ENCODE results near the gene SNAPC2.

The SNAPC2 gene

DNA sequence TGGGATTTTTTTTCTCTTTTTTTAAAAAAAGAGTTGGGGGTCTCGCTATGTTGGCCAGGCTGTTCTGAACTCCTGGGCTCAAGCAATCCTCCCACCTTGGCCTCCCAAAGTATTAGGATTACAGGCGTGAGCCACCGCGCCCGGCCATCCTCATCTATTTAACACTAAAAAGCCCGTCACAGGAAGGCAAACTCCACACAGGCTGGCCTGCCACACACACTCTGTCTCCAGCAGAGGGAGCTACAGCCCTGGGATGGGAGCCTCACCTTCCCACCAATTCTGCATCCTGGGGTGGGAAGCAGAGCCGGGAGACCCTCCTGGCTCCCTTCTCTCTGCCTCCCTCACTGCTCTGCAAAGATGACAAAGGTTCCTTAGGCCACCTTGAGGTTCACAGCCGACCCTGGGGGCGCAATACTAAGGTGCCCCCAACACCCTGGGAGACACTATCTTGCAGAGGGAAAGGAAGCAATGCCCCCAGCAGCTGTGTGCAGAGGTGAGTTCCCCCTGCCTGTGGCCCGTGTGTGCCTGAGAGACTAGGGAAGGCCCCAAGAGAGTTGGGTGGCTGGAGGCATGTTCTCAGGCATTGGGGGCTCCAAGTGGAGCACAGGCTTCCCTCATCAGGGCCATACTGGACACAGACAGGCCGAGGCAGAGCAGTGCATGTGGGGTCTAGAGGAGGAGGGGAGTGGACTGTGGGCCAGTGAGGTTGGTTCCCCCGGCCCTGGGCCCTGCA is 50.7 kb downstream of the SNAPC2 start:
- Histone ChIP-seq H3K4me3 (ENCODE audit: low read depth, low read length, poor library complexity, severe bottlenecking) (no peak overlapping the region), H3K4me1 (ENCODE audit: insufficient read depth, low read length, severe bottlenecking) (no peaks in the 10 kb centered on the region), H3K9me3 (ENCODE audit: low read length) (no peaks in the 10 kb centered on the region), H3F3A (ENCODE audit: insufficient read depth, low read length) (no peaks in the 10 kb centered on the region), H3K27ac (ENCODE audit: low read depth, low read length, poor library complexity, severe bottlenecking) (no peak overlapping the region), H3K9ac (ENCODE audit: low read length) (no peak overlapping the region), H4K20me1 (ENCODE audit: insufficient read depth, low read length) (no peaks in the 10 kb centered on the region), H2AFZ (ENCODE audit: low read length) (no peak overlapping the region), H3K9me2 (ENCODE audit: low read depth, low read length) (no peaks in the 10 kb centered on the region), H3K27me3 (ENCODE audit: insufficient read depth, low read length) (no peaks in the 10 kb centered on the region), H3K36me3 (ENCODE audit: insufficient read depth, low read length) (peaks cover 73% of the 10 kb centered on the region), H3K79me2 (ENCODE audit: insufficient read depth, low read length) (no peaks in the 10 kb centered on the region), H3K4me2 (ENCODE audit: low read length) (no peak overlapping the region)
- TF ChIP-seq, protein P1, sequence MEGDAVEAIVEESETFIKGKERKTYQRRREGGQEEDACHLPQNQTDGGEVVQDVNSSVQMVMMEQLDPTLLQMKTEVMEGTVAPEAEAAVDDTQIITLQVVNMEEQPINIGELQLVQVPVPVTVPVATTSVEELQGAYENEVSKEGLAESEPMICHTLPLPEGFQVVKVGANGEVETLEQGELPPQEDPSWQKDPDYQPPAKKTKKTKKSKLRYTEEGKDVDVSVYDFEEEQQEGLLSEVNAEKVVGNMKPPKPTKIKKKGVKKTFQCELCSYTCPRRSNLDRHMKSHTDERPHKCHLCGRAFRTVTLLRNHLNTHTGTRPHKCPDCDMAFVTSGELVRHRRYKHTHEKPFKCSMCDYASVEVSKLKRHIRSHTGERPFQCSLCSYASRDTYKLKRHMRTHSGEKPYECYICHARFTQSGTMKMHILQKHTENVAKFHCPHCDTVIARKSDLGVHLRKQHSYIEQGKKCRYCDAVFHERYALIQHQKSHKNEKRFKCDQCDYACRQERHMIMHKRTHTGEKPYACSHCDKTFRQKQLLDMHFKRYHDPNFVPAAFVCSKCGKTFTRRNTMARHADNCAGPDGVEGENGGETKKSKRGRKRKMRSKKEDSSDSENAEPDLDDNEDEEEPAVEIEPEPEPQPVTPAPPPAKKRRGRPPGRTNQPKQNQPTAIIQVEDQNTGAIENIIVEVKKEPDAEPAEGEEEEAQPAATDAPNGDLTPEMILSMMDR (IDR thresholded peaks at IDR 0.05; ENCODE audit: low read length): peak; percentile 87
- no peak for TF ChIP-seq EZH2 (IDR thresholded peaks at IDR 0.05; ENCODE audit: borderline replicate concordance, low read length)

DNA sequence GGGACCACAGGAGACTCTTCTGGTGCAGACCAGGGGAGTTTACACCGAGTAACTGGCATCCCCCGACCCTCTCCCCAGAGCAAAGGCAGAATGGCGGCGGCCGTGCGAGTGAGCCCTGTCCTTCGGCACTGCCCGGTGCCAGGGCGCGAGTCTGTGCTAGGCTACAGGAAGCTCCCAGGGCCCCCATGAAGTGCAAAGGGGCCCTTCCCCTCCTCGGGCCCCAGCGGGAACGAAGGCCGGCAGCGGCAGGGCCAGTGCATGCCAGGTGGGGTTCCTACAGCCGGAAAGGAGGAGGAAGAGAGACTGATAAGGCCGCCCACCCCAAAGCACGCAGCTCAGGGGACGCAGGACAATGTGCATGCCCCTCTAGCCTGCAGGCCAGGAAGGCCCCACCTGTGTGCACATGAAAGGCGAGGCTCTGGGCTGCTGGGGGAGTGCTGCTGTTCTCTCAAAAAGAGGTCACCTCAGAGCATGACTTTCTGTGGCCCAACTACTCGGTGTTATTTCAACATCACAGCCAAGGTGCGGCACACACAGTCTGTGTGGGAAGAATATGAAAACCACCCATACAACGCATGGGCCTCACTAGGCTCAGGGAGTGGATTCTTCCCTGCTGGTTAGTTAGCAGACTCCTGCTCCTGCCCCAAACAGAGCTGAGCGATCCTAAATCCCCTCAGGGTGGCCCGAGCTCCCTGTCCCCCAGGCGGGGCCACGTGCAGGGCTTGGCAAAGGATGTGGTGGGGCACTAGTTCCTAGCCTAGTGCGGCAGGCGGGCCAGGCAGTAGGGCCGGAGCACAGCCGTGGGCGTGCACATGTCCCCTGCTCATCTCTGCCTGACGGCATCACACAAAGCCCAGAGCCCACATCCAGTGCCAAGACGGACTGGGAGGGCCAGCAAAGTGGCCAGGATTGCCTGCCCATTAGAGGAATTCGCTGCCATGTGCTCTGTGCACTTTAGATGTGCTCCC is 51.7 kb downstream of the SNAPC2 start:
- Histone ChIP-seq H3K4me3 (ENCODE audit: low read depth, low read length, poor library complexity, severe bottlenecking) (no peak overlapping the region), H3K36me3 (ENCODE audit: insufficient read depth, low read length) (peaks cover 69% of the 10 kb centered on the region), H2AFZ (ENCODE audit: low read length) (no peak overlapping the region), H3K9me3 (ENCODE audit: low read length) (no peaks in the 10 kb centered on the region), H3K9me2 (ENCODE audit: low read depth, low read length) (no peaks in the 10 kb centered on the region), H3K27me3 (ENCODE audit: insufficient read depth, low read length) (no peaks in the 10 kb centered on the region), H3K4me1 (ENCODE audit: insufficient read depth, low read length, severe bottlenecking) (no peaks in the 10 kb centered on the region), H3F3A (ENCODE audit: insufficient read depth, low read length) (no peaks in the 10 kb centered on the region), H3K4me2 (ENCODE audit: low read length) (no peak overlapping the region), H3K27ac (ENCODE audit: low read depth, low read length, poor library complexity, severe bottlenecking) (no peak overlapping the region), H4K20me1 (ENCODE audit: insufficient read depth, low read length) (no peaks in the 10 kb centered on the region), H3K9ac (ENCODE audit: low read length) (no peak overlapping the region), H3K79me2 (ENCODE audit: insufficient read depth, low read length) (no peaks in the 10 kb centered on the region)
- TF ChIP-seq, protein P1 (IDR thresholded peaks at IDR 0.05; ENCODE audit: low read length): no peak
- no peak for TF ChIP-seq EZH2 (IDR thresholded peaks at IDR 0.05; ENCODE audit: borderline replicate concordance, low read length)
